ENCODE data around the gene COG4.
A peak's percentile ranks its signal among the peaks of the same experiment; 100 is the strongest.

Gene COG4

DNA sequence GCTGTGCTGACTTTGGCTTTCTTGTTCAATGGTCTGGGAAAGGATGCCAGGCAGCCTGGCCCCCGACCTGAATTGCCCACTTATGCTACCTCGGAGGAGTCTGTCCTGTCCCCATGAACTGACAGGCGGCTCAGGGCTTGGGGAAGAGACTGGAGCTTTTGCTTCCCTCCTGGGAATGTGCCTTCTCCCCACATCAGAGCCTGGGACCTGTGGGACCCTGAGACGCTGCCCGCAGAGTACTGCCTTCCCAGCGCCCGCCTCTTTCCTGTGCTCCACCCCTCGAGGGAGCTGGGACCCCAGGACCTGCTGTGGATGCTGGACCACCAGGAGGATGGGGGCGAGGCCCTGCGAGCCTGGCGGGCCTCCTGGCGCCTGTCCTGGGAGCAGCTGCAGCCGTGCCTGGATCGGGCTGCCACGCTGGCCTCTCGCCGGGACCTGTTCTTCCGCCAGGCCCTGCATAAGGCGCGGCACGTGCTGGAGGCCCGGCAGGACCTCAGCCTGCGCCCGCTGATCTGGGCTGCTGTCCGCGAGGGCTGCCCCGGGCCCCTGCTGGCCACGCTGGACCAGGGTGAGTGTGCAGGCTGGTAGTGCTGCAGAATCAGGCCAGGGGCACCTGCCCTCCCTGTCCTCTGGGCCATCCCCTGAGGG is 50.4 kb downstream of the COG4 start:
- Histone ChIP-seq H3K4me2 (ENCODE audit: insufficient read depth, low read length) (no peak overlapping the region), H3K27ac (ENCODE audit: low read length) (no peak overlapping the region), H3K4me3 (ENCODE audit: low read depth in 1 of 2, low read length in 2 of 2) (no peak overlapping the region)

DNA sequence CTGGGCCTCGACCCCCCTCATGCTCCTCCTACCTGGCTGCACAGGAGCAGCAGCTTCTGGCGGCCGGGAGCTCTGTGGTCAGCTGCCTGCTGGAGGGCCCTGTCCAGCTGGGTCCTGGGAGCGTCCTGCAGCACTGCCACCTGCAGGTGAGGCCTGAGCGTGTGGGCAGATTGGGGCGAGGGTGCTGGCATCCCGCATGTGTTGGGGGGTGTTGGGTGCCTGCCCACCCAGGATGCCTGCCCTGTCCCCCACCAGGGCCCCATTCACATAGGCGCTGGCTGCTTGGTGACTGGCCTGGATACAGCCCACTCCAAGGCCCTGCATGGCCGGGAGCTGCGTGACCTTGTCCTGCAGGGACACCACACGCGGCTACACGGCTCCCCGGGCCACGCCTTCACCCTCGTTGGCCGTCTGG is 52.4 kb downstream of the COG4 start:
- no peak for TF ChIP-seq EZH2 (IDR thresholded peaks at IDR 0.05; ENCODE audit: borderline replicate concordance, low read depth, low read length, severe bottlenecking)
- TF ChIP-seq, protein P1, sequence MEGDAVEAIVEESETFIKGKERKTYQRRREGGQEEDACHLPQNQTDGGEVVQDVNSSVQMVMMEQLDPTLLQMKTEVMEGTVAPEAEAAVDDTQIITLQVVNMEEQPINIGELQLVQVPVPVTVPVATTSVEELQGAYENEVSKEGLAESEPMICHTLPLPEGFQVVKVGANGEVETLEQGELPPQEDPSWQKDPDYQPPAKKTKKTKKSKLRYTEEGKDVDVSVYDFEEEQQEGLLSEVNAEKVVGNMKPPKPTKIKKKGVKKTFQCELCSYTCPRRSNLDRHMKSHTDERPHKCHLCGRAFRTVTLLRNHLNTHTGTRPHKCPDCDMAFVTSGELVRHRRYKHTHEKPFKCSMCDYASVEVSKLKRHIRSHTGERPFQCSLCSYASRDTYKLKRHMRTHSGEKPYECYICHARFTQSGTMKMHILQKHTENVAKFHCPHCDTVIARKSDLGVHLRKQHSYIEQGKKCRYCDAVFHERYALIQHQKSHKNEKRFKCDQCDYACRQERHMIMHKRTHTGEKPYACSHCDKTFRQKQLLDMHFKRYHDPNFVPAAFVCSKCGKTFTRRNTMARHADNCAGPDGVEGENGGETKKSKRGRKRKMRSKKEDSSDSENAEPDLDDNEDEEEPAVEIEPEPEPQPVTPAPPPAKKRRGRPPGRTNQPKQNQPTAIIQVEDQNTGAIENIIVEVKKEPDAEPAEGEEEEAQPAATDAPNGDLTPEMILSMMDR (IDR thresholded peaks at IDR 0.05; ENCODE audit: borderline replicate concordance, extremely low read depth, low read length, poor library complexity, severe bottlenecking), result peak; percentile 27
- no peak overlapping the region for H3K4me3 ChIP-seq (ENCODE audit: low read depth in 1 of 2, low read length in 2 of 2)
- no peak for ATAC-seq (ENCODE audit: insufficient read depth, low read depth)
- H3K4me1 ChIP-seq (ENCODE audit: insufficient read depth, low read length), result no peaks in the 10 kb centered on the region
- no peaks in the 10 kb centered on the region for H4K20me1 ChIP-seq (ENCODE audit: insufficient read depth, low read length)
- DNase-seq, result no peak
- no peak overlapping the region for H3K9ac ChIP-seq (ENCODE audit: low read depth, low read length)
- no peak overlapping the region for H3K4me2 ChIP-seq (ENCODE audit: insufficient read depth, low read length)
- no peaks in the 10 kb centered on the region for H3K79me2 ChIP-seq (ENCODE audit: insufficient read depth, low read length)
- no peaks in the 10 kb centered on the region for H3K27me3 ChIP-seq (ENCODE audit: insufficient read depth, low read length, poor library complexity)
- H3K9me3 ChIP-seq (ENCODE audit: insufficient read depth, low read length, severe bottlenecking), result no peaks in the 10 kb centered on the region
- no peak overlapping the region for H3K27ac ChIP-seq (ENCODE audit: low read length)
- H2AFZ ChIP-seq (ENCODE audit: low read depth, low read length), result no peak overlapping the region
- H3K36me3 ChIP-seq (ENCODE audit: insufficient read depth, low read length), result peaks cover 14% of the 10 kb centered on the region

More for the DNA sequence above, 50.4 kb downstream of the COG4 start:
- no peaks in the 10 kb centered on the region for H3K79me2 ChIP-seq (ENCODE audit: insufficient read depth, low read length)
- H3K27me3 ChIP-seq (ENCODE audit: insufficient read depth, low read length, poor library complexity), result no peaks in the 10 kb centered on the region
- ATAC-seq (ENCODE audit: insufficient read depth, low read depth) (no peak), DNase-seq (no peak)
- no peak overlapping the region for H2AFZ ChIP-seq (ENCODE audit: low read depth, low read length)
- peaks cover 16% of the 10 kb centered on the region for H3K36me3 ChIP-seq (ENCODE audit: insufficient read depth, low read length)
- H3K9me3 ChIP-seq (ENCODE audit: insufficient read depth, low read length, severe bottlenecking), result no peaks in the 10 kb centered on the region
- no peaks in the 10 kb centered on the region for H4K20me1 ChIP-seq (ENCODE audit: insufficient read depth, low read length)
- TF ChIP-seq, protein P1 (IDR thresholded peaks at IDR 0.05; ENCODE audit: borderline replicate concordance, extremely low read depth, low read length, poor library complexity, severe bottlenecking), result no peak
- no peak for TF ChIP-seq EZH2 (IDR thresholded peaks at IDR 0.05; ENCODE audit: borderline replicate concordance, low read depth, low read length, severe bottlenecking)
- H3K4me1 ChIP-seq (ENCODE audit: insufficient read depth, low read length), result no peaks in the 10 kb centered on the region
- H3K9ac ChIP-seq (ENCODE audit: low read depth, low read length), result no peak overlapping the region

DNA sequence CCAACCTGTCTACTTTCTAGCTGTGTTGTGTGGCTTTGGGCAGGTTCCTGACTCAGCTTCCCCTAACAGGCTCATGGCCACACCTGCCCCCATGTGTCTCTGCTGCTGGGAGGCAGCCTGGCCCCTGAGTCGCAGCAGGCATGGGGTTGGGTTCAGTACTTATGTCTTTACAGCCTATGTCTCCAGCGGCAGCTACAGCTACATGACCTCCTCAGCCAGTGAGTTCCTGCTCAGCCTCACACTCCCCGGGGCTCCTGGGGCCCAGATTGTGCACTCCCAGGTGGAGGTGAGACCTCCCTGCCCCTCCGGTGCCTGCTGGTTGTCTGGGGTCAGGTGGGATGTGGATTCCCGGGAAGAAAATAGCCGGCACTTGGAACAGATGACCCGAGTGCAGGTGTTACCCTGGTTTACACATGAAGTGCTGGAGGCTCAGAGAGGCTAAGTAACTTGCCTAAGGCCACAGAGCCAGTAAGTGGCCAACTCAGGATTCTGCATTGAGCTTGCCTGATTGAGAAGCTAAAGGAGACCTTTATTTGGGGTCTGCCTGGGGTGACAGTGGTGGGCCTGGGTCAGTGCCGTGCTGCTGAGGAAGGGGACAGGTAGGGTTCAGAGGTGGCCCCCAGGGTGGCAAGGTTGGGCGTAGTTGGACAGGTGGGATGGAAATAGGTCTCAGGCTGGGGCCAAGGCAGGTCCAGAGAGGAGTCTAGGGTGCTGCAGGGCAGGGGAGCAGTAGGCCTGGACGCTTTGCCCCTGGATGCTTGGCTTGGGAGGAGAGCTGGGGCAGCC is 53.0 kb downstream of the COG4 start:
- Histone ChIP-seq H3K9ac (ENCODE audit: low read depth, low read length) (no peak overlapping the region), H3K9me3 (ENCODE audit: insufficient read depth, low read length, severe bottlenecking) (no peaks in the 10 kb centered on the region), H3K36me3 (ENCODE audit: insufficient read depth, low read length) (peaks cover 14% of the 10 kb centered on the region), H3K79me2 (ENCODE audit: insufficient read depth, low read length) (no peaks in the 10 kb centered on the region), H3K27ac (ENCODE audit: low read length) (no peak overlapping the region), H3K27me3 (ENCODE audit: insufficient read depth, low read length, poor library complexity) (no peaks in the 10 kb centered on the region), H3K4me3 (ENCODE audit: low read depth in 1 of 2, low read length in 2 of 2) (no peak overlapping the region), H4K20me1 (ENCODE audit: insufficient read depth, low read length) (no peaks in the 10 kb centered on the region), H2AFZ (ENCODE audit: low read depth, low read length) (no peak overlapping the region), H3K4me2 (ENCODE audit: insufficient read depth, low read length) (no peak overlapping the region), H3K4me1 (ENCODE audit: insufficient read depth, low read length) (no peaks in the 10 kb centered on the region)
- ATAC-seq (ENCODE audit: insufficient read depth, low read depth), result no peak
- DNase-seq, result no peak
- no peak for TF ChIP-seq EZH2 (IDR thresholded peaks at IDR 0.05; ENCODE audit: borderline replicate concordance, low read depth, low read length, severe bottlenecking)
- TF ChIP-seq, protein P1 (IDR thresholded peaks at IDR 0.05; ENCODE audit: borderline replicate concordance, extremely low read depth, low read length, poor library complexity, severe bottlenecking), result no peak
